Natural killer cell (primary cell): ENCODE data around the gene POLR2H. TPM values are rescaled to one million over a fixed set of nuclear protein-coding genes. Genes with fewer than 3 reads are reported as not detected.

Experiments used
- ATAC-seq, 3 donors: fragments of 150-1000 bp in 2 of 3; fragments of 200-7000 bp in 1 of 3; cut with Tn5 transposase; 1 replicate in 1 of 3; 2 replicates in 2 of 3; pipeline ENCODE4 v1.10.0; 2021; ENCODE audit warnings: mild to moderate bottlenecking in 2 of 3, moderate library complexity in 2 of 3
- DNase-seq, 2 donors: peaks; one replicate each; pipeline versions ENCODE4 v3.0.0 to v3.0.0-alpha.2; 2013 to 2021; ENCODE audit warnings: mixed read lengths in 1 of 2
- H3K27ac ChIP-seq: one replicate; pipeline ENCODE4 v1.5.1; 2013; ENCODE audit warnings: mild to moderate bottlenecking, low read length
- H3K27me3 ChIP-seq: one replicate; pipeline ENCODE4 v1.6.1; 2013; ENCODE audit warnings: low read length; ENCODE audit not compliant: control insufficient read depth, insufficient read depth
- H3K36me3 ChIP-seq: one replicate; pipeline ENCODE4 v1.6.1; 2013; ENCODE audit warnings: low read length; ENCODE audit not compliant: control insufficient read depth, insufficient read depth
- H3K4me1 ChIP-seq: one replicate; pipeline ENCODE4 v1.6.1; 2013; ENCODE audit warnings: low read length; ENCODE audit not compliant: control insufficient read depth, insufficient read depth
- H3K4me3 ChIP-seq: one replicate; pipeline ENCODE4 v1.5.1; 2013; ENCODE audit warnings: low read length
- H3K9me3 ChIP-seq: one replicate; pipeline ENCODE4 v1.6.1; 2013; ENCODE audit warnings: low read length; ENCODE audit not compliant: control insufficient read depth, insufficient read depth
- H3K27ac Mint-ChIP-seq, 2 donors: one replicate each; pipeline ENCODE4 v1.8.0; 2022; ENCODE audit warnings: mild to moderate bottlenecking in 2 of 2, mixed read lengths in 2 of 2, moderate library complexity in 1 of 2
- H3K27me3 Mint-ChIP-seq, 2 donors: one replicate each; pipeline ENCODE4 v1.8.0; 2022; ENCODE audit warnings: low read depth in 2 of 2, mixed read lengths in 2 of 2
- H3K36me3 Mint-ChIP-seq: one replicate; pipeline ENCODE4 v1.8.0; 2022; ENCODE audit warnings: mixed read lengths
- H3K4me1 Mint-ChIP-seq, 2 donors: one replicate each; pipeline ENCODE4 v1.8.0; 2022; ENCODE audit warnings: mixed read lengths in 2 of 2
- H3K4me3 Mint-ChIP-seq: one replicate; pipeline ENCODE4 v1.8.0; 2022; ENCODE audit warnings: mild to moderate bottlenecking, moderate library complexity, mixed read lengths
- H3K9me3 Mint-ChIP-seq, 2 donors: one replicate each; pipeline ENCODE4 v1.8.0; 2022; ENCODE audit warnings: mixed read lengths in 2 of 2
- WGBS: methylation state at CpG from one replicate; pipeline ENCODE4 v1.1.7; 2013; ENCODE audit warnings: missing lambda C conversion rate; ENCODE audit not compliant: insufficient coverage; 5-methylcytosine and 5-hydroxymethylcytosine counted together
- intact Hi-C: fragments of 100-400 bp; cut with micrococcal nuclease; formaldehyde crosslinking; loops from one replicate; pipeline ENCODE4 v1.14.2; 2022
- total RNA-seq, 4 donors: library from RNA; stranded (reverse); fragments of 120-200 nt in 1 of 4; gene quantifications; one replicate each; pipeline versions ENCODE4 v1.2.3 to v1.2.4, GENCODE V29; 2013 to 2022
- TF ChIP-seq, protein P1 (sequence below): fragments of 200-600 bp; IDR thresholded peaks from one replicate; pipeline ENCODE4 v1.8.0; 2022; ENCODE audit warnings: antibody characterized with exemption

Gene POLR2H
- total RNA-seq, 3 donors from 2014 or later (not counting 1 experiment from before 2014, with no cell fraction given), result 33.0 to 49.8 (median 41.1) TPM

DNA sequence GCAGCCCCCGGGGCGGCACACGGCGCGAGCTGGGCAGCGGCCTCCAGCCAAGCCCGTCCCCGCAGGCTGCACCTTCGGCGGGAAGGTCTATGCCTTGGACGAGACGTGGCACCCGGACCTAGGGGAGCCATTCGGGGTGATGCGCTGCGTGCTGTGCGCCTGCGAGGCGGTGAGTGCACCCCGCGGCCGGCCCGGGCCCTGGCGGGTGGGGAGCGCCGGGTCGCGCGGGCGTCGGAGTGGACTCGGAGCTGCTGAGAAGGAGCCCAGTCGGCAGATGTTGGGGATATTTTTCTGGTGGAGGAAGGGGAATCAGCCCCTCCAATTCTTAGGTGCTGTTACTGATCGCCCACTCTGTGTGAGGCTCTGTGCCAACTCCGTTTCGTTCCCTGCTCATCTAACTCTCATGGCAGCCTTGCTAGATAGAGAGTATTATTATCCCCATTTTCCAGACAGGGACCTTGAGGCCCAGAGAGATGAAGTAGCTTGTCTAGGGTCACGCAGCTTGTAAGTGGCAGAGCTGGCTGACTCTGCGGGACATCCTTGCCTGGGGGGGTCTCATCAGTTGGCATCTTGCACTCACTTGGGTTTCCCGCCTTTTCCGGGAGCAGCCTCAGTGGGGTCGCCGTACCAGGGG is 19.2 kb downstream of the POLR2H start:
- Histone ChIP-seq H3K4me3 (no peak overlapping the region), H3K4me1 (peaks cover 14% of the 10 kb centered on the region), H3K36me3 (no peaks in the 10 kb centered on the region), H3K27ac (no peak overlapping the region), H3K27me3 (peaks cover 23% of the 10 kb centered on the region), H3K9me3 (no peaks in the 10 kb centered on the region)
- ATAC-seq (peak in 2 of 3 donors; percentile 60 to 71), DNase-seq (peak in 1 of 2 donors; percentile 41)
- Mint-ChIP-seq H3K4me1 (peaks cover 0 to 20% of the 10 kb centered on the region in 2 donors), H3K9me3 (no peaks in the 10 kb centered on the region), H3K4me3 (peak overlapping the region; percentile 71), H3K27ac (no peak overlapping the region), H3K36me3 (no peaks in the 10 kb centered on the region), H3K27me3 (peaks cover 37 to 68% of the 10 kb centered on the region in 2 donors)
- intact Hi-C loops, result no loop called here
- 4% methylated on average over 40 of the region's 42 CpGs for WGBS
- TF ChIP-seq, protein P1, sequence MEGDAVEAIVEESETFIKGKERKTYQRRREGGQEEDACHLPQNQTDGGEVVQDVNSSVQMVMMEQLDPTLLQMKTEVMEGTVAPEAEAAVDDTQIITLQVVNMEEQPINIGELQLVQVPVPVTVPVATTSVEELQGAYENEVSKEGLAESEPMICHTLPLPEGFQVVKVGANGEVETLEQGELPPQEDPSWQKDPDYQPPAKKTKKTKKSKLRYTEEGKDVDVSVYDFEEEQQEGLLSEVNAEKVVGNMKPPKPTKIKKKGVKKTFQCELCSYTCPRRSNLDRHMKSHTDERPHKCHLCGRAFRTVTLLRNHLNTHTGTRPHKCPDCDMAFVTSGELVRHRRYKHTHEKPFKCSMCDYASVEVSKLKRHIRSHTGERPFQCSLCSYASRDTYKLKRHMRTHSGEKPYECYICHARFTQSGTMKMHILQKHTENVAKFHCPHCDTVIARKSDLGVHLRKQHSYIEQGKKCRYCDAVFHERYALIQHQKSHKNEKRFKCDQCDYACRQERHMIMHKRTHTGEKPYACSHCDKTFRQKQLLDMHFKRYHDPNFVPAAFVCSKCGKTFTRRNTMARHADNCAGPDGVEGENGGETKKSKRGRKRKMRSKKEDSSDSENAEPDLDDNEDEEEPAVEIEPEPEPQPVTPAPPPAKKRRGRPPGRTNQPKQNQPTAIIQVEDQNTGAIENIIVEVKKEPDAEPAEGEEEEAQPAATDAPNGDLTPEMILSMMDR, result no peak

- ATAC-seq (peak in 2 of 3 donors; percentile 24), DNase-seq (peak in 1 of 2 donors; percentile 22)
- no peak overlapping the region for H3K4me3 ChIP-seq
- peaks cover 0 to 20% of the 10 kb centered on the region in 2 donors for H3K4me1 Mint-ChIP-seq
- H3K27ac ChIP-seq, result no peak overlapping the region
- no peaks in the 10 kb centered on the region for H3K9me3 Mint-ChIP-seq
- peaks cover 14% of the 10 kb centered on the region for H3K4me1 ChIP-seq
- H3K36me3 ChIP-seq, result no peaks in the 10 kb centered on the region
- TF ChIP-seq, protein P1, result no peak
- H3K27me3 Mint-ChIP-seq, result peaks cover 29 to 62% of the 10 kb centered on the region in 2 donors
- H3K27me3 ChIP-seq, result peaks cover 23% of the 10 kb centered on the region
- no peaks in the 10 kb centered on the region for H3K9me3 ChIP-seq
- no peak overlapping the region for H3K27ac Mint-ChIP-seq
- H3K4me3 Mint-ChIP-seq, result peak overlapping the region; percentile 71
- WGBS, result 6% methylated on average over 55 of the region's 55 CpGs
- intact Hi-C loops, result no loop called here
- H3K36me3 Mint-ChIP-seq, result no peaks in the 10 kb centered on the region
Measured at GRCh38 chr3:184381261-184382224, 20.0 kb downstream of the POLR2H start.

DNA sequence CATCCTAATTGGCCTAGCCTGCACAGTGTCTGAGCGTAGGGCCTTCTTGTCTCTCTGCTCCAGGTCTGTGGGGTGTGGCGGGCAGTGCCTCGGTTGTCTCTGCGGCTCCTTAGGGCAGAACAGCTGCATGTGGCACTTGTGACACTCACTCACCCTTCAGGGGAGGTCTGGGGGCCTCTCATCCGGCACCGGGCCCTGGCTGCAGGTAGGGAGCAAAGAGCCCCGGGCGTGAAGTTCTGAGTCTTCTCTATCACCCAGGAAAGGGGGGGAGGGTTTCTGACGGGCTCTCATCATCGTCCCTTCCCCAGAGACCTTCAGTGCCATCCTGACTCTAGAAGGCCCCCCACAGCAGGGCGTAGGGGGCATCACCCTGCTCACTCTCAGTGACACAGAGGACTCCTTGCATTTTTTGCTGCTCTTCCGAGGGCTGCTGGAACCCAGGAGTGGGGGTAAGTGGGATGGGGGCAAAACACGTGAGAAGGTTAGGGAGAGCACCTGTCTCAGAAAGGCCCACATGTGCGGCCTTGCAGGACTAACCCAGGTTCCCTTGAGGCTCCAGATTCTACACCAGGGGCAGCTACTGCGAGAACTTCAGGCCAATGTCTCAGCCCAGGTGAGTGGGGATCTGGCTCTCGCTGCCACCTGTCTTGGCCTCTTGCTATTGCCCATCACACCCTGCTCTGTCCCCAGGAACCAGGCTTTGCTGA is 21.0 kb downstream of the POLR2H start:
- 89% methylated on average over 10 of the region's 16 CpGs for WGBS
- Mint-ChIP-seq H3K4me1 (peaks cover 0 to 20% of the 10 kb centered on the region in 2 donors), H3K27me3 (peaks cover 20 to 58% of the 10 kb centered on the region in 2 donors), H3K9me3 (no peaks in the 10 kb centered on the region), H3K27ac (no peak overlapping the region), H3K4me3 (no peak overlapping the region), H3K36me3 (no peaks in the 10 kb centered on the region)
- TF ChIP-seq, protein P1, result no peak
- H3K4me1 ChIP-seq, result peaks cover 14% of the 10 kb centered on the region
- ATAC-seq, result no peak
- H3K36me3 ChIP-seq, result no peaks in the 10 kb centered on the region
- DNase-seq, result no peak
- H3K9me3 ChIP-seq, result no peaks in the 10 kb centered on the region
- no peak overlapping the region for H3K27ac ChIP-seq
- no peak overlapping the region for H3K4me3 ChIP-seq
- intact Hi-C loops, result no loop called here
- peaks cover 23% of the 10 kb centered on the region for H3K27me3 ChIP-seq
